A673 (cell line): Measurements from ENCODE around the gene AKTIP.

Experiments
- EZH2 ChIP-seq: fragments of 200-600 bp; sonication (generic); IDR thresholded peaks from 2 replicates; pipeline ENCODE4 v1.6.1; 2017; ENCODE audit warnings: borderline replicate concordance, low read depth, mild to moderate bottlenecking, mixed read lengths, antibody characterized with exemption, low read length; ENCODE audit not compliant: poor library complexity, severe bottlenecking
- TF ChIP-seq, protein P1 (sequence below): fragments of 300-800, 200-600 bp; sonication (generic); conservative IDR thresholded peaks from 2 replicates; pipeline ENCODE4 v1.5.1; 2017; ENCODE audit warnings: low read depth, mild to moderate bottlenecking, antibody characterized with exemption, low read length, moderate library complexity, mixed read lengths

DNA sequence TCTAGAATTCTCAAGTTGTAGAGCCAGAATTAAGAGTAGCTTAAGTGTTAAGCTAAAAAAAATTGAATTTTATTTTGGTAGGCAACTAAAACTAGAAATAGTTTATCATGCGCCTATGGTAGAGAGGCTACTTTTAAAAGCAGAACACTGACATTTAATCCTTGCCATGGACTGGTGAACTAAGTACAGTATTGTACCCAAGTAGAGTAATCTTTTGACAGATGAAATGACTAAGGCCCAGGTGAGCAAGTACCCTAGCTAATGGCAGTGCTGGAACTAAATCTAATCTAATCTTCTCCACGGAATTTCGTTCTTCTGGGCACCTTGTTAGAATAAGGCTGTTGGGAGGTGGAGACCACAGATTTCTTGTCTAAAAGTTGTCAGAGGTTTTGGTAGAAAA is 56.9 kb downstream of the AKTIP start:
- TF ChIP-seq, protein P1, sequence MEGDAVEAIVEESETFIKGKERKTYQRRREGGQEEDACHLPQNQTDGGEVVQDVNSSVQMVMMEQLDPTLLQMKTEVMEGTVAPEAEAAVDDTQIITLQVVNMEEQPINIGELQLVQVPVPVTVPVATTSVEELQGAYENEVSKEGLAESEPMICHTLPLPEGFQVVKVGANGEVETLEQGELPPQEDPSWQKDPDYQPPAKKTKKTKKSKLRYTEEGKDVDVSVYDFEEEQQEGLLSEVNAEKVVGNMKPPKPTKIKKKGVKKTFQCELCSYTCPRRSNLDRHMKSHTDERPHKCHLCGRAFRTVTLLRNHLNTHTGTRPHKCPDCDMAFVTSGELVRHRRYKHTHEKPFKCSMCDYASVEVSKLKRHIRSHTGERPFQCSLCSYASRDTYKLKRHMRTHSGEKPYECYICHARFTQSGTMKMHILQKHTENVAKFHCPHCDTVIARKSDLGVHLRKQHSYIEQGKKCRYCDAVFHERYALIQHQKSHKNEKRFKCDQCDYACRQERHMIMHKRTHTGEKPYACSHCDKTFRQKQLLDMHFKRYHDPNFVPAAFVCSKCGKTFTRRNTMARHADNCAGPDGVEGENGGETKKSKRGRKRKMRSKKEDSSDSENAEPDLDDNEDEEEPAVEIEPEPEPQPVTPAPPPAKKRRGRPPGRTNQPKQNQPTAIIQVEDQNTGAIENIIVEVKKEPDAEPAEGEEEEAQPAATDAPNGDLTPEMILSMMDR, result no peak
- TF ChIP-seq EZH2, result no peak
